A673 (cell line): Measurements from ENCODE around the gene AMIGO1.

Experiments
- CTCF ChIP-seq: fragments of 300-800, 200-600 bp; sonication (generic); conservative IDR thresholded peaks from 2 replicates; pipeline ENCODE4 v1.5.1; 2017; ENCODE audit warnings: low read depth, mild to moderate bottlenecking, antibody characterized with exemption, low read length, moderate library complexity, mixed read lengths
- EZH2 ChIP-seq: fragments of 200-600 bp; sonication (generic); IDR thresholded peaks from 2 replicates; pipeline ENCODE4 v1.6.1; 2017; ENCODE audit warnings: borderline replicate concordance, low read depth, mild to moderate bottlenecking, mixed read lengths, antibody characterized with exemption, low read length; ENCODE audit not compliant: poor library complexity, severe bottlenecking

GRCh38 chr1:109529881-109530456 is 20.4 kb upstream of the AMIGO1 start:
- TF ChIP-seq CTCF (no peak), EZH2 (no peak)
